SK-N-SH (cell line): ENCODE data around the gene SLC24A3. TPM values are rescaled to one million over a fixed set of nuclear protein-coding genes. Genes with fewer than 3 reads are reported as not detected.

ENCODE experiments used
- CTCF ChIA-PET: fragments of 300-600, 350-600 bp; formaldehyde crosslinking; extraction: SDS; loops from one replicate; lab custom pipeline; 2021; lab: Yijun Ruan, JAX
- POLR2A ChIA-PET: fragments of 350-600 bp; sonication (Branson Sonifier 250); formaldehyde crosslinking; extraction: SDS; loops from one replicate; lab custom pipeline; 2020; ENCODE audit warnings: antibody characterized with exemption, inconsistent platforms; lab: Yijun Ruan, JAX
- DNase-seq: peaks from one replicate; pipeline ENCODE4 v3.0.0; 2012
- H2AFZ ChIP-seq: fragments of 200-600 bp; sonication (generic); 2 replicates; pipeline ENCODE4 v1.8.1; 2016; ENCODE audit warnings: antibody characterized with exemption, mild to moderate bottlenecking, low read depth
- H3F3A ChIP-seq: fragments of 200-600 bp; sonication (generic); replicated peaks from 2 replicates; pipeline ENCODE3; 2016; ENCODE audit warnings: antibody characterized with exemption, mild to moderate bottlenecking; ENCODE audit not compliant: insufficient read depth
- H3K27ac ChIP-seq, 2 experiments: fragments of 200-500 bp in 1 of 2; fragments of 200-600 bp in 1 of 2; sonication (Bioruptor generic) in 1 of 2; sonication (generic), shearing (Covaris generic) in 1 of 2; 2 replicates each; pipeline versions ENCODE4 v1.5.1 to v1.6.1; 2014 to 2016; ENCODE audit warnings: low read depth in 2 of 2, inconsistent platforms in 1 of 2, low read length in 1 of 2, mild to moderate bottlenecking in 1 of 2, mixed read lengths in 1 of 2
- H3K27me3 ChIP-seq: fragments of 200-600 bp; sonication (generic), shearing (Covaris generic); 2 replicates; pipeline ENCODE4 v1.6.1; 2016; ENCODE audit warnings: mixed run types; ENCODE audit not compliant: insufficient read depth
- H3K36me3 ChIP-seq, 2 experiments: fragments of 200-500 bp in 1 of 2; fragments of 200-600 bp in 1 of 2; sonication (Bioruptor generic) in 1 of 2; sonication (generic) in 1 of 2; replicated peaks in 1 of 2; 2 replicates each; pipeline versions ENCODE3 to v1.5.1; 2014 to 2016; ENCODE audit warnings: low read length in 1 of 2, mild to moderate bottlenecking in 1 of 2; ENCODE audit not compliant: insufficient read depth in 2 of 2, control insufficient read depth in 1 of 2
- H3K4me1 ChIP-seq, 2 experiments: fragments of 200-500 bp in 1 of 2; fragments of 200-600 bp in 1 of 2; sonication (Bioruptor generic) in 1 of 2; sonication (generic), shearing (Covaris generic) in 1 of 2; 2 replicates each; pipeline versions ENCODE4 v1.5.1 to v1.6.1; 2014 to 2016; ENCODE audit warnings: low read depth in 1 of 2, low read length in 1 of 2, mixed run types in 1 of 2; ENCODE audit not compliant: insufficient read depth in 2 of 2, control insufficient read depth in 1 of 2
- H3K4me2 ChIP-seq: fragments of 200-600 bp; sonication (generic), shearing (Covaris generic); 2 replicates; pipeline ENCODE4 v1.6.1; 2017; ENCODE audit warnings: mixed run types
- H3K4me3 ChIP-seq, 2 experiments: fragments of 200-500 bp in 1 of 2; fragments of 200-600 bp in 1 of 2; sonication (Bioruptor generic) in 1 of 2; sonication (generic), shearing (Covaris generic) in 1 of 2; 2 replicates each; pipeline versions ENCODE4 v1.5.1 to v1.8.1; 2014 to 2016; ENCODE audit warnings: low read depth in 2 of 2, inconsistent platforms in 1 of 2, low read length in 1 of 2, mild to moderate bottlenecking in 1 of 2, mixed read lengths in 1 of 2, moderate library complexity in 1 of 2
- H3K79me2 ChIP-seq: fragments of 200-600 bp; sonication (generic); 2 replicates; pipeline ENCODE4 v1.8.1; 2017; ENCODE audit warnings: mild to moderate bottlenecking; ENCODE audit not compliant: insufficient read depth
- H3K9ac ChIP-seq: fragments of 200-600 bp; sonication (generic); 2 replicates; pipeline ENCODE4 v1.6.1; 2017; ENCODE audit warnings: mixed run types
- H3K9me2 ChIP-seq: fragments of 200-600 bp; sonication (generic); 2 replicates; pipeline ENCODE4 v1.6.1; 2017; ENCODE audit warnings: mixed run types
- H3K9me3 ChIP-seq: fragments of 200-600 bp; sonication (generic); 2 replicates; pipeline ENCODE4 v1.6.1; 2017; ENCODE audit warnings: mixed run types, mild to moderate bottlenecking, moderate library complexity
- H4K20me1 ChIP-seq: fragments of 200-600 bp; sonication (generic); 2 replicates; pipeline ENCODE4 v1.6.1; 2017; ENCODE audit warnings: mild to moderate bottlenecking, mixed run types; ENCODE audit not compliant: insufficient read depth
- CHD2 ChIP-seq: fragments of 150-350 bp; IDR thresholded peaks from 2 replicates; pipeline ENCODE4 v1.6.1; 2018; ENCODE audit warnings: low read length; ENCODE audit not compliant: partially characterized antibody
- ELF1 ChIP-seq: IDR thresholded peaks from 2 replicates; pipeline ENCODE4 v1.4.0; 2012
- EP300 ChIP-seq, 2 experiments: IDR thresholded peaks; 2 replicates each; pipeline versions ENCODE4 v1.4.0 to v1.6.1; 2012; ENCODE audit warnings: borderline replicate concordance in 1 of 2, low read depth in 1 of 2, low read length in 1 of 2
- EZH2phosphoT487 ChIP-seq: fragments of 200-600 bp; sonication (generic); IDR thresholded peaks from 2 replicates; pipeline ENCODE4 v1.6.1; 2017; ENCODE audit warnings: low read depth, mixed run types, mild to moderate bottlenecking, antibody characterized with exemption, moderate library complexity, borderline replicate concordance
- FOXJ3 ChIP-seq: sonication (generic); formaldehyde crosslinking; IDR thresholded peaks from 2 replicates; pipeline ENCODE4 v1.5.1; 2020; ENCODE audit warnings: mild to moderate bottlenecking, missing genetic modification reagents
- GATA2 ChIP-seq: sonication (generic); formaldehyde crosslinking; IDR thresholded peaks from 2 replicates; pipeline ENCODE4 v1.5.0; 2020; ENCODE audit warnings: mild to moderate bottlenecking, missing genetic modification reagents
- IRF3 ChIP-seq: fragments of 150-350 bp; IDR thresholded peaks from 2 replicates; pipeline ENCODE4 v1.6.1; 2016; ENCODE audit warnings: mild to moderate bottlenecking, low read depth, low read length
- MEF2A ChIP-seq: IDR thresholded peaks from 2 replicates; pipeline ENCODE4 v1.4.0; 2012; ENCODE audit warnings: low read depth, borderline replicate concordance
- NFIC ChIP-seq: IDR thresholded peaks from 2 replicates; pipeline ENCODE4 v1.4.0; 2012; ENCODE audit warnings: borderline replicate concordance
- NRF1 ChIP-seq: IDR thresholded peaks from 2 replicates; pipeline ENCODE4 v1.6.1; 2012; ENCODE audit warnings: low read depth, mild to moderate bottlenecking, low read length
- POLR2AphosphoS5 ChIP-seq: IDR thresholded peaks from 2 replicates; pipeline ENCODE4 v1.6.1; 2012; ENCODE audit warnings: low read depth, low read length
- RAD21 ChIP-seq: IDR thresholded peaks from 2 replicates; pipeline ENCODE4 v1.6.1; 2012; ENCODE audit warnings: mild to moderate bottlenecking, low read length
- RFX5 ChIP-seq: IDR thresholded peaks from 2 replicates; pipeline ENCODE4 v1.6.1; 2012; ENCODE audit warnings: mild to moderate bottlenecking, improper control_type of control experiment, low read length
- SMC3 ChIP-seq: IDR thresholded peaks from 2 replicates; pipeline ENCODE4 v1.6.1; 2012; ENCODE audit warnings: low read depth, low read length, improper control_type of control experiment
- TAF1 ChIP-seq: IDR thresholded peaks from 2 replicates; pipeline ENCODE4 v1.6.1; 2012; ENCODE audit warnings: low read depth, mild to moderate bottlenecking, low read length, moderate library complexity, borderline replicate concordance
- YY1 ChIP-seq: IDR thresholded peaks from 2 replicates; pipeline ENCODE4 v1.4.0; 2012; ENCODE audit warnings: low read depth, mild to moderate bottlenecking
- WGBS: methylation state at CpG from one replicate; pipeline ENCODE4 v1.1.6; 2017; ENCODE audit warnings: low lambda C conversion rate; 5-methylcytosine and 5-hydroxymethylcytosine counted together
- polyA plus RNA-seq, 3 experiments: library from polyadenylated mRNA; depleted of rRNA; stranded (reverse); fragments of >200 nt; gene quantifications; 2 replicates each; pipeline ENCODE4 v1.2.3, GENCODE V29; 2012
- TF ChIP-seq, protein P1 (sequence below): fragments of 150-350 bp; IDR thresholded peaks from 2 replicates; pipeline ENCODE4 v1.6.1; 2017; ENCODE audit warnings: antibody characterized with exemption, low read length, low read depth, borderline replicate concordance
- TF ChIP-seq, protein P2 (sequence below): IDR thresholded peaks from 2 replicates; pipeline ENCODE4 v1.6.1; 2012; ENCODE audit warnings: mild to moderate bottlenecking, low read depth, low read length, moderate library complexity
- TF ChIP-seq, protein P3 (sequence below): IDR thresholded peaks from 2 replicates; pipeline ENCODE4 v1.4.0; 2012; ENCODE audit warnings: low read depth, borderline replicate concordance

Gene SLC24A3
- polyA plus RNA-seq, 1 of the 3 experiments (the other 2 are of a cell fraction) = not detected

DNA sequence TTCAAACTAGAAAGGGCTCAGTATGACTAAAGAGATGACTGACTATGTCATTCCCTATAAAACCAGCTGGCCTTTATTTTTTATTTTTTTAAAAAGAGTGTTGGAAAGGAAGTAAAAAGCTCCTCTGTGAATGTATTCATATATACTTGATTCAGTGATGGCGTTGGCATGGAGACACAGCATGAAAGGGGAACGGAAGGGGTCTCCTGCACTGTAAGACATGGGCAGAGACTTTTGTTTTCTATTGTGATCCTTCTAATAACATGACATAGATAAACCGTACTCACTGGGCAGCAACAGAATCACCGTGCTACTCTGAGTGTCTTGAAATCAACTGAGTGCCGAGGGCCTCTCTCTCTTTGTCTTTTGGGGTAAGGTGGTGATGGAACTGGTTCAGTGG lies 317.6 kb downstream of the SLC24A3 start (continued):
- TF ChIP-seq, protein P1, sequence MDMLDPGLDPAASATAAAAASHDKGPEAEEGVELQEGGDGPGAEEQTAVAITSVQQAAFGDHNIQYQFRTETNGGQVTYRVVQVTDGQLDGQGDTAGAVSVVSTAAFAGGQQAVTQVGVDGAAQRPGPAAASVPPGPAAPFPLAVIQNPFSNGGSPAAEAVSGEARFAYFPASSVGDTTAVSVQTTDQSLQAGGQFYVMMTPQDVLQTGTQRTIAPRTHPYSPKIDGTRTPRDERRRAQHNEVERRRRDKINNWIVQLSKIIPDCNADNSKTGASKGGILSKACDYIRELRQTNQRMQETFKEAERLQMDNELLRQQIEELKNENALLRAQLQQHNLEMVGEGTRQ = no peak
- TF ChIP-seq EP300 (IDR thresholded peaks at IDR 0.05; ENCODE audit: borderline replicate concordance in 1 of 2, low read depth in 1 of 2, low read length in 1 of 2) (no peak), NRF1 (no peak)

- TF ChIP-seq RFX5 = no peak
- no peak for TF ChIP-seq FOXJ3 (CRISPR knock-in tag)
- no peak for TF ChIP-seq YY1
- no peak for TF ChIP-seq CHD2
- TF ChIP-seq NFIC = no peak
- no peak for TF ChIP-seq SMC3
- TF ChIP-seq ELF1 = no peak
- TF ChIP-seq EZH2phosphoT487 = no peak
- no peak for TF ChIP-seq GATA2 (CRISPR knock-in tag)
- POLR2A ChIA-PET = no interaction called here
- Histone ChIP-seq H3K9me2 (no peaks in the 10 kb centered on the region), H3F3A (no peaks in the 10 kb centered on the region), H3K27ac (no peak overlapping the region), H3K4me1 (no peaks in the 10 kb centered on the region), H3K9me3 (no peaks in the 10 kb centered on the region), H3K4me3 (no peak overlapping the region), H3K27me3 (no peaks in the 10 kb centered on the region; the same call in 1 of the 2 replicates), H3K9ac (no peak overlapping the region), H2AFZ (no peak overlapping the region), H3K4me2 (no peak overlapping the region), H3K36me3 (no peaks in the 10 kb centered on the region), H3K79me2 (no peaks in the 10 kb centered on the region), H4K20me1 (no peaks in the 10 kb centered on the region)
- WGBS = 46% methylated on average over 5 of the region's 5 CpGs
- CTCF ChIA-PET = no interaction called here
- no peak for DNase-seq
Measured at GRCh38 chr20:19531446-19531845, 319.0 kb downstream of the SLC24A3 start.

DNA sequence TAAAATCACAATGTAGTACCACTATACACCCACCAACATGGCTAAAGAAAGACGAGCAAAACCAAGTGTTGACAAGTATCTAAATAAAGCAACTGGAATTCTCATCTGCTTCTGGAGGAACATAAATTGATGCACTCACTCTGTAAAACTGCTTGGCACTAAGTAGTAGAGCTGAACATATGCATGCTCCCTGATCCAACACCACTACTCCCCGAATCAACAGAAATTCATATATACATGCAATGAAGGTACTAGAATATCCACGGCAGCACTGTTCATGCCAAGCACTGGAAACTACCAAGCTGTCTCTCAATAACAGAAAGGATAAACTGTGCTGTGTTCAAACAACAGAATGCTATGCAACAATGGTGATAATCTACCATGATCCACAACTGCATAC lies 326.1 kb downstream of the SLC24A3 start:
- Histone ChIP-seq H3K9me3 (no peaks in the 10 kb centered on the region), H3K4me1 (no peaks in the 10 kb centered on the region; a peak in 1 of 4 replicates), H3K27ac (no peak overlapping the region), H3F3A (no peaks in the 10 kb centered on the region), H3K79me2 (no peaks in the 10 kb centered on the region), H3K9ac (no peak overlapping the region), H3K9me2 (no peaks in the 10 kb centered on the region), H2AFZ (no peak overlapping the region), H3K27me3 (peaks cover 4% of the 10 kb centered on the region; the same call in 1 of the 2 replicates), H4K20me1 (no peaks in the 10 kb centered on the region), H3K4me2 (no peak overlapping the region), H3K4me3 (no peak overlapping the region), H3K36me3 (no peaks in the 10 kb centered on the region)
- CTCF ChIA-PET = no interaction called here
- POLR2A ChIA-PET = no interaction called here
- DNase-seq = no peak
- WGBS = 8% methylated on average over 3 of the region's 3 CpGs
- no peak for TF ChIP-seq POLR2AphosphoS5
- TF ChIP-seq YY1 = no peak
- TF ChIP-seq MEF2A = no peak
- TF ChIP-seq, protein P2, sequence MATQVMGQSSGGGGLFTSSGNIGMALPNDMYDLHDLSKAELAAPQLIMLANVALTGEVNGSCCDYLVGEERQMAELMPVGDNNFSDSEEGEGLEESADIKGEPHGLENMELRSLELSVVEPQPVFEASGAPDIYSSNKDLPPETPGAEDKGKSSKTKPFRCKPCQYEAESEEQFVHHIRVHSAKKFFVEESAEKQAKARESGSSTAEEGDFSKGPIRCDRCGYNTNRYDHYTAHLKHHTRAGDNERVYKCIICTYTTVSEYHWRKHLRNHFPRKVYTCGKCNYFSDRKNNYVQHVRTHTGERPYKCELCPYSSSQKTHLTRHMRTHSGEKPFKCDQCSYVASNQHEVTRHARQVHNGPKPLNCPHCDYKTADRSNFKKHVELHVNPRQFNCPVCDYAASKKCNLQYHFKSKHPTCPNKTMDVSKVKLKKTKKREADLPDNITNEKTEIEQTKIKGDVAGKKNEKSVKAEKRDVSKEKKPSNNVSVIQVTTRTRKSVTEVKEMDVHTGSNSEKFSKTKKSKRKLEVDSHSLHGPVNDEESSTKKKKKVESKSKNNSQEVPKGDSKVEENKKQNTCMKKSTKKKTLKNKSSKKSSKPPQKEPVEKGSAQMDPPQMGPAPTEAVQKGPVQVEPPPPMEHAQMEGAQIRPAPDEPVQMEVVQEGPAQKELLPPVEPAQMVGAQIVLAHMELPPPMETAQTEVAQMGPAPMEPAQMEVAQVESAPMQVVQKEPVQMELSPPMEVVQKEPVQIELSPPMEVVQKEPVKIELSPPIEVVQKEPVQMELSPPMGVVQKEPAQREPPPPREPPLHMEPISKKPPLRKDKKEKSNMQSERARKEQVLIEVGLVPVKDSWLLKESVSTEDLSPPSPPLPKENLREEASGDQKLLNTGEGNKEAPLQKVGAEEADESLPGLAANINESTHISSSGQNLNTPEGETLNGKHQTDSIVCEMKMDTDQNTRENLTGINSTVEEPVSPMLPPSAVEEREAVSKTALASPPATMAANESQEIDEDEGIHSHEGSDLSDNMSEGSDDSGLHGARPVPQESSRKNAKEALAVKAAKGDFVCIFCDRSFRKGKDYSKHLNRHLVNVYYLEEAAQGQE = no peak
- no peak for TF ChIP-seq RAD21
- TF ChIP-seq NFIC = no peak
- TF ChIP-seq IRF3 = no peak
- no peak for TF ChIP-seq GATA2 (CRISPR knock-in tag)
- TF ChIP-seq FOXJ3 (CRISPR knock-in tag) = no peak
- TF ChIP-seq, protein P3, sequence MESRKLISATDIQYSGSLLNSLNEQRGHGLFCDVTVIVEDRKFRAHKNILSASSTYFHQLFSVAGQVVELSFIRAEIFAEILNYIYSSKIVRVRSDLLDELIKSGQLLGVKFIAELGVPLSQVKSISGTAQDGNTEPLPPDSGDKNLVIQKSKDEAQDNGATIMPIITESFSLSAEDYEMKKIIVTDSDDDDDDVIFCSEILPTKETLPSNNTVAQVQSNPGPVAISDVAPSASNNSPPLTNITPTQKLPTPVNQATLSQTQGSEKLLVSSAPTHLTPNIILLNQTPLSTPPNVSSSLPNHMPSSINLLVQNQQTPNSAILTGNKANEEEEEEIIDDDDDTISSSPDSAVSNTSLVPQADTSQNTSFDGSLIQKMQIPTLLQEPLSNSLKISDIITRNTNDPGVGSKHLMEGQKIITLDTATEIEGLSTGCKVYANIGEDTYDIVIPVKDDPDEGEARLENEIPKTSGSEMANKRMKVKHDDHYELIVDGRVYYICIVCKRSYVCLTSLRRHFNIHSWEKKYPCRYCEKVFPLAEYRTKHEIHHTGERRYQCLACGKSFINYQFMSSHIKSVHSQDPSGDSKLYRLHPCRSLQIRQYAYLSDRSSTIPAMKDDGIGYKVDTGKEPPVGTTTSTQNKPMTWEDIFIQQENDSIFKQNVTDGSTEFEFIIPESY = no peak
- TF ChIP-seq TAF1 = no peak
- no peak for TF ChIP-seq ELF1
